NCI-H460 (cell line): Measurements from ENCODE around the gene PRKD1. TPM values are rescaled to one million over a fixed set of nuclear protein-coding genes. Genes with fewer than 3 reads are reported as not detected.
"Not testable (repeated sequence)": the region's sequence is repeated elsewhere in the genome, so short reads cannot be mapped to it uniquely, and the experiment has no call there.

ENCODE experiments used
- DNase-seq: peaks from one replicate; pipeline ENCODE4 v3.0.0-alpha.2; 2016; ENCODE audit warnings: low read depth; ENCODE audit errors: extremely low read depth
- total RNA-seq: library from RNA; depleted of rRNA; stranded (reverse); fragments of >200 nt; shearing (Covaris generic); gene quantifications from 2 replicates; pipeline ENCODE4 v1.2.3, GENCODE V29; 2014

The PRKD1 gene
- total RNA-seq, 1 experiment from 2014 or later = 5.3 TPM

GRCh38 chr14:29802211-29802610 lies 125.4 kb downstream of the PRKD1 start:
- no peak for DNase-seq

GRCh38 chr14:29800961-29801360 lies 126.7 kb downstream of the PRKD1 start:
- DNase-seq = no peak

DNA sequence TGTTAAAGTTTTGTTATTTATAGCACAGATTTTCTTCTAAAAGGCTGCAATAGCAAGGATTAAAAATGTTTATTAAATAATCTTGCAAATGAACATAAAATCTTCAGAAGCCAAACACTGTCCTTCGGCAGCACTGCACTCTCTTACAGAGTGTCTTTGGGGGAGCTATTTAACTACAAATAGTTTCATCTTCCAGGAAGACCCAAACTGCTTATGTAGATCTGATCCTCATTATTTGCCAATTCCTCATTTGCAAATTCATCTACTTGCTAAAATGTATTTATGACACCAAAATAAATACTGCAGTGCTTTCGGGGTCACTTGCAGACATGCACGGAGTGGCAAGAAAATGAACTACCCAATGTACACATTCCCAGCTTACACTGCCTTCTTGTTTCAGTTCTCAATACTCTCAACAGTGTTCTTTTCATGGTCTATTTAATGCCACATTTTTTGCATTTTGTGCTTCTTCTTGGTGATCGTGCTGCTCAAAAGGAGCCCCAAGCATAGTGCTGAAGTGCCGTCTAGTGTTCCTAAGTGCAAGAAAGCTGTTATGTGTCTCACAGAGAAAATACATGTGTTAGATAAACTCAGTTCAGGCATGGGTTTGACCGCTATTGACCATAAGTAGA lies 128.1 kb downstream of the PRKD1 start:
- no peak for DNase-seq

DNA sequence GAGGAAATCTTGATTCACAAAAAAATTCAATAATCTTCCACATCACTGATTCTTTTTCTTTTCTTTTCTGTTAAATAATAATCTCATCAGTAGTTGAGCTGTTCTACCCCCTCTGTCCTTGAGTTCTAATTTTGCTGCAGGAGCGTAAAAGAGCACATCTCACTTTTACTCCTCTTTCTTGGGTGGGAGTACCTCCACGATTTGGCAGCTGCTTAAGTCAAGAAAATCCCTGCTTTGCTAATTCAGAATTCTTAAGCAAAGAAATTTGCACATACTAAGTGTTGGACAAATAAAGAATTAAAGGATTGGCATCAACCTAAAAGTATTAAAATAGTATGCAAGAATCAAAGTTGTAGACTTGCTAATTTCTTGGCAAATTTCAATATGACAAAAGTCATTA lies 128.8 kb downstream of the PRKD1 start:
- DNase-seq = no peak

DNA sequence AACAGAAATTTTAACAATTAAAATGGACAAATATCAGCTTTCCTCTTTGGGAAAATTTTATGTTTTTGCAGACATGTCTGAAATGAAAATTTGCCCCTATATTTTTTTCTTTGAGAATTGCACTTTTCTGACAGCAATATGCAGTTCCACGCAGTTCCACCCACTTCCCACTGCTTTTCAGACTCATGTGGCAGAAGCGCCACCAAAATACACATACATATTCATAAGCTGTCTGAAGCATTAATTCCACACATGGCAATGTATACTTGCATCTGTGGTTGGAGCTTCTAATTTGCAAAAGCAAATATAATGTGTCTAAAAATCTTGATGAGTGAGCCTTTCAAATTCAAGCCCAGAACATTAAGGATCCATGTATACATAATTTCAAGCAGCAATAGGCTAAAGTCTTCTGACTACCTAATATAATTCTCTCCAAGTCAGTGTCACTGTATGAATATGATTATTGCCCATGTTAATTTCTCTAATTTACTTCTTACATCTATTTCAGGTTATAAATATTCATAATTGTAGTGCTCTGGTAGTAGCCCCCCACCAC lies 129.5 kb downstream of the PRKD1 start:
- DNase-seq = no peak

- no peak for DNase-seq
Observed at GRCh38 chr14:29796853-29797252, 130.8 kb downstream of the PRKD1 start.

- DNase-seq = no peak
Observed at GRCh38 chr14:29789475-29789874, 138.2 kb downstream of the PRKD1 start.

GRCh38 chr14:29788093-29788492 lies 139.6 kb downstream of the PRKD1 start:
- DNase-seq = no peak

DNA sequence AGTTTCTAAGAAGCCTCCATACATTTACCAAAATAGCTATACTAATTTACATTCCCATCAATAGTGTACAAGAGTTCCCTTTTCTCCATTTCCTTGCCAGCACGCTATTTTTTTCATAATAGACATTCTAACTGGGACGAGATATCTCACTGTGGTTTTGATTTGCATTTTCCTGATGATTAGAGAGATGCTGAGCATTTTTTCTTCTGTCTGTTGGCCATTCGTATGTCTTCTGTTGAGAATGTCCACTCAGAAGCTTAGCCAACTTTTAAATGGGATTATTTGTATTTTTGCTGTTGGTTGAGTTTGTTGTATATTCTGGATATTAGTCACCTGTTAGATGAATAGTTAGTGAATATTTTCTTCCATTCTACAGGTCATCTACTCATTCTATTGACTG lies 144.1 kb downstream of the PRKD1 start:
- no peak for DNase-seq

DNA sequence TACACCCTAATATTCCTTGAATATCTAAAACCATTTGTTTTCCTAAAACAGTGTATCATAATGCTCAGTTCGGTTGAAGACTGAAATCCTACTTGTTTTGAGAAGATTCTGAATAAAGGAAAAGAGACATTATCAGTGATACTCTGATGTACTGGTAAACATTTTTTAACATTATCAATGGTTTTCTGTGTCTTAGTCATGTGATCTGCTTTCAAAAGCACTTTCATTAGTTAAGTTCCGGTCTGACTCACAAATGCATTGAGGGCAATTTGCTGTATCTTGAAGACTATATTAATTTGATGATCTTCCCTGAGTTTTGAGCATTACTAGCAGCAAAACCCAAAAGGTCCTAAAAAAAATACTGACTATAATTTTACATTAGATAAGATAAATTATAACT lies 145.6 kb downstream of the PRKD1 start:
- no peak for DNase-seq

DNA sequence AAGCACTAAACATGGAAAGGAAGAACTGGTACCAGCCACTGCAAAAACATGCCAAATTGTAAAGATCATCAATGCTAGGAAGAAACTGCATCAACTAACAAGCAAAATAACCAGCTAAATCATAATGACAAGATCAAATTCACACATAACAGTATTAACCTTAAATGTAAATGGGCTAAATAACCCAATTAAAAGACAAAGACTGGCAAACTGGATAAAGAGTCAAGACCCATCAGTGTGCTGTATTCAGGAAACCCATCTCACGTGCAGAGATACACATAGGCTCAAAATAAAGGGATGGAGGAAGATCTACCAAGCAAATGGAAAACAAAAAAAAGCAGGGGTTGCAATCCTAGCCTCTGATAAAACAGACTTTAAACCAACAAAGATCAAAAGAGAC lies 150.5 kb downstream of the PRKD1 start:
- DNase-seq = not testable (repeated sequence)

DNA sequence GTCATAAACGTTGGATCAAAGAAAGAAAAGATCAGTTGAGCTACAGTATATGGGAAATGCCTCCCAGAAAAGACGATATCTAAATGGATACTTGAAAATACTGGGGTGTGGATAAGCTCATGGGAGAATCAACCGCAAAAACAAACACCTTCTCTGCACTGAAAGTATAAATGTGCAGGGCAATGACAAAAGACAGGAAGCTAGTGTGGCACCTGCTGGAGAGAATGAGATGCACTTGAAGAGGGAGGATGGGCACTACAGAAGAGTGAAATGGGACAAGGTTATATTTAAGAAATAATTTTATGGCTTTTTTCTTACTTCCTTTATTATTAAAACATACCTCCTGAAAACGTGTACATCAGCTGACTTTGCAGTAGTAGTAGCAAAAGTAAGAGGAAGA lies 153.7 kb downstream of the PRKD1 start:
- no peak for DNase-seq

GRCh38 chr14:29763342-29763858 lies 164.2 kb downstream of the PRKD1 start:
- no peak for DNase-seq

DNA sequence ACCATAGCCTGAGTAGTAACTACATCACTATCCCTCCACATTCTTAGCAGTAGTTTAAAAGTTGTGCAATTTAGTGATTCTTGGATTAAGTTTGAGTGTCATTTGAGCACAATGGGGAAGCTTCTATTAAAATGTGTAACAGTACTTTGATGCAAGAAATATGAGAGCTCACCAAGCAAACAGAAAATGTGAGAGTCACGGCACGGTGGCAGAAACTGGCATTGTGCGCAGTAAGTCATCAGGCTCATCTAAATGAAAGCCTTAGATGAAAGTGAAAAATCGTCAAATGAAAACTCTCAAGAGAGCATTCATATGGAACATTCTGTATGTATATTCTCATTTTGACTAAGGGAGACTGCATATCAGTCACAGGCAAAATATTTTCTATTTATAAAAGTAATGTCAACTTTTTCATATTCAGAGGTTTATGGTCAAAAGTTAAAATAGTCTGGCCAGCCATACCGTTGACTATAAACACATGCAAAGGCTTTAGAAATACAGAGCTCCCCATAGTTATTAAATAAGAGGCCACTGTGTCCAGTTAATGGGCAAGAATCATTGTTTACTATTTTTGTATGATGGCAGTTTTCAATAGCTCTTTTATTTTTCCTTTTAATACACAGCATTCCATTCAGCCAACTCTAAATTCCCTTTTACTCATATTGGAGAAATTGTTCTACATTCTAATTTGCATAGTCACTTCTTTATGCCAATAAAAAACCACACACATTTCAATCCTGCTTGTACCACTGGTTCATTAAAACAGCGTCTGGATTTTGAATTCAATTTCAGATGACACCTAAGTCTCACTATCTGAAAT lies 167.9 kb downstream of the PRKD1 start:
- no peak for DNase-seq

GRCh38 chr14:29757711-29758233 lies 169.9 kb downstream of the PRKD1 start:
- no peak for DNase-seq

GRCh38 chr14:29757188-29757680 lies 170.4 kb downstream of the PRKD1 start:
- DNase-seq = no peak

DNA sequence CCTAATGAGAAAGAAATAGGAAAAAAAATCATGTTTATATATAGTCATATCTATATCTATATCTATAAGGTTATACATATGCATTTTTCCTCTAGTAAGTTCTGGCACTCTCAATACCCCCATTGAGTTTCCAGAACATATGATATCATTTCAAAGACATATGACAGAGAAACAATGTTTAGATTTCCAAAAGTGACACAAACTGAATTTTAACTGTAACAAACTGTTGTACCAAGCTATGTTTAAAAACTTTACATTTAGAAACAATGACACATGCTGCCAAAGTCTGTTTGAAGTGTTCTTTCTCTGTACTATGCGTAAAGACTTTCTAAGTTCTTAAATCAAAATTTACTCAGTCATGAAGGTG lies 171.6 kb downstream of the PRKD1 start:
- DNase-seq = no peak

- no peak for DNase-seq
Observed at GRCh38 chr14:29755311-29756018, 172.2 kb downstream of the PRKD1 start.

- DNase-seq = no peak
Observed at GRCh38 chr14:29754134-29754533, 173.5 kb downstream of the PRKD1 start.

GRCh38 chr14:29752221-29752923 lies 175.3 kb downstream of the PRKD1 start:
- no peak for DNase-seq
